Neural cell (in vitro differentiated cells): ENCODE results near the gene TXNL4B. TPM values are rescaled to one million over a fixed set of nuclear protein-coding genes. Genes with fewer than 3 reads are reported as not detected.

ENCODE experiments used
- H2AFZ ChIP-seq: fragments of 200-600, 300-800 bp; sonication (generic), shearing (Covaris generic); 2 replicates; pipeline ENCODE4 v1.6.0; 2014; ENCODE audit warnings: low read depth, mild to moderate bottlenecking, antibody characterized with exemption, low read length, moderate library complexity
- H3F3A ChIP-seq: fragments of 200-600 bp; shearing (Covaris generic); 2 replicates; pipeline ENCODE4 v1.6.1; 2016; ENCODE audit warnings: mild to moderate bottlenecking, moderate library complexity, mixed read lengths, antibody characterized with exemption, low read length; ENCODE audit not compliant: insufficient read depth, poor library complexity, severe bottlenecking
- H3K27ac ChIP-seq: fragments of 200-600, 300-800 bp; sonication (generic), shearing (Covaris generic); 2 replicates; pipeline ENCODE4 v1.5.1; 2014; ENCODE audit warnings: mild to moderate bottlenecking, low read length, moderate library complexity
- H3K27me3 ChIP-seq: fragments of 300-800, 200-600 bp; sonication (generic), shearing (Covaris generic); 2 replicates; pipeline ENCODE4 v1.6.0; 2014; ENCODE audit warnings: mild to moderate bottlenecking, low read depth, low read length, moderate library complexity; ENCODE audit not compliant: insufficient read depth
- H3K36me3 ChIP-seq: fragments of 300-800, 200-600 bp; sonication (generic), shearing (Covaris generic); 2 replicates; pipeline ENCODE4 v1.5.1; 2014; ENCODE audit warnings: mild to moderate bottlenecking, antibody characterized with exemption, low read length, moderate library complexity; ENCODE audit not compliant: insufficient read depth
- H3K4me2 ChIP-seq: fragments of 300-800, 200-600 bp; sonication (generic), shearing (Covaris generic); 2 replicates; pipeline ENCODE4 v1.6.0; 2014; ENCODE audit warnings: mild to moderate bottlenecking, low read length
- H3K4me3 ChIP-seq: fragments of 300-800, 200-600 bp; sonication (generic), shearing (Covaris generic); 2 replicates; pipeline ENCODE4 v1.5.1; 2014; ENCODE audit warnings: mild to moderate bottlenecking, low read length, moderate library complexity
- H3K79me2 ChIP-seq: fragments of 200-600 bp; shearing (Covaris generic); replicated peaks from 2 replicates; pipeline ENCODE4 v1.6.0; 2014; ENCODE audit warnings: mild to moderate bottlenecking, low read length, moderate library complexity; ENCODE audit not compliant: insufficient read depth
- H3K9ac ChIP-seq: fragments of 300-800, 200-600 bp; sonication (generic), shearing (Covaris generic); 2 replicates; pipeline ENCODE4 v1.6.1; 2016; ENCODE audit warnings: mild to moderate bottlenecking, low read length, mixed read lengths
- H3K9me2 ChIP-seq: fragments of 200-600 bp; shearing (Covaris generic); 2 replicates; pipeline ENCODE4 v1.6.1; 2016; ENCODE audit warnings: mild to moderate bottlenecking, low read length, mixed read lengths; ENCODE audit not compliant: insufficient read depth
- H3K9me3 ChIP-seq: fragments of 200-600, 300-800 bp; sonication (generic), shearing (Covaris generic); 2 replicates; pipeline ENCODE4 v1.6.1; 2016; ENCODE audit warnings: mild to moderate bottlenecking, mixed run types, low read length, moderate library complexity, mixed read lengths
- H4K20me1 ChIP-seq: fragments of 200-600 bp; shearing (Covaris generic); 2 replicates; pipeline ENCODE4 v1.6.1; 2016; ENCODE audit warnings: mild to moderate bottlenecking, mixed run types; ENCODE audit not compliant: insufficient read depth
- EP300 ChIP-seq: fragments of 450-650 bp; conservative IDR thresholded peaks from 2 replicates; pipeline ENCODE4 v1.6.1; 2014; ENCODE audit warnings: antibody characterized with exemption, mild to moderate bottlenecking, moderate library complexity; ENCODE audit not compliant: poor library complexity, severe bottlenecking
- EZH2 ChIP-seq: fragments of 200-600, 300-800 bp; shearing (Covaris generic), sonication (generic); IDR thresholded peaks from 2 replicates; pipeline ENCODE4 v1.6.1; 2014; ENCODE audit warnings: antibody characterized with exemption, low read length, borderline replicate concordance, mild to moderate bottlenecking; ENCODE audit not compliant: insufficient read depth, poor library complexity, severe bottlenecking
- MXI1 ChIP-seq: fragments of 450-650 bp; conservative IDR thresholded peaks from 2 replicates; pipeline ENCODE4 v1.6.1; 2014; ENCODE audit warnings: antibody characterized with exemption, mild to moderate bottlenecking; ENCODE audit not compliant: poor library complexity, severe bottlenecking
- POLR2AphosphoS5 ChIP-seq: IDR thresholded peaks from 2 replicates; pipeline ENCODE4 v1.6.1; 2012
- RAD21 ChIP-seq: fragments of 450-650 bp; conservative IDR thresholded peaks from 2 replicates; pipeline ENCODE4 v1.6.1; 2014; ENCODE audit warnings: antibody characterized with exemption, mild to moderate bottlenecking, moderate library complexity
- SMC3 ChIP-seq: fragments of 450-650 bp; conservative IDR thresholded peaks from 2 replicates; pipeline ENCODE4 v1.6.1; 2014; ENCODE audit warnings: antibody characterized with exemption, mild to moderate bottlenecking, moderate library complexity; ENCODE audit not compliant: poor library complexity
- TAF1 ChIP-seq: IDR thresholded peaks from 2 replicates; pipeline ENCODE4 v1.6.1; 2012; ENCODE audit warnings: low read depth
- polyA plus RNA-seq: library from polyadenylated mRNA; depleted of rRNA; stranded (reverse); fragments of >200 nt; gene quantifications from 2 replicates; pipeline ENCODE4 v1.2.3, GENCODE V29; 2014
- TF ChIP-seq, protein P1 (sequence below): IDR thresholded peaks from 2 replicates; pipeline ENCODE4 v1.6.1; 2012; ENCODE audit warnings: borderline replicate concordance
- TF ChIP-seq, protein P2 (sequence below): fragments of 450-650 bp; IDR thresholded peaks from 2 replicates; pipeline ENCODE4 v1.5.1; 2014; ENCODE audit warnings: antibody characterized with exemption, mild to moderate bottlenecking, moderate library complexity; ENCODE audit not compliant: poor library complexity, severe bottlenecking

TXNL4B gene
- polyA plus RNA-seq, 1 donor from 2014 or later, result 26.2 TPM

DNA sequence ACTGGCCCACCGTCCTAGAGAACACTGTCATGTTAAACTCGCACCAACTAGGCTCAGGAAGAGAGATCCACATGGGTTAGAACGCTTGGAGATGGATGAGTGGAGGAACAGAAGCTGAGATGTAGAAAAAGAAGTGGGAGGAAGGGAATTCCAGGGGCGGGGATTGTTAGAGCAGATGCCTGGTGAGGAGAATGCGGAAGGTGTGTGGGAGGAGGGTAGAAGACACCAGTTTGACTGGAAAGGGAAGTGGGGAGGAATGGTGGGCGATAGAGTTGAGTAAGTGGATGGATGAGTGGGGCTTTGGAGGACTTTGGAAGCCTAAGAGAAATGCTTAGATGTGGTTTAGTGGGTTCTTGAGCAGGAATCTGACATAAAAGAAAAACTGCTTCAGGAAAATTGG, 37.6 kb upstream of the TXNL4B start:
- Histone ChIP-seq H3K4me2 (no peak overlapping the region), H3K9me2 (no peaks in the 10 kb centered on the region), H3K9ac (no peak overlapping the region), H3K27ac (no peak overlapping the region), H2AFZ (no peak overlapping the region), H3K9me3 (no peaks in the 10 kb centered on the region), H3K36me3 (no peaks in the 10 kb centered on the region), H3K4me3 (no peak overlapping the region), H3F3A (no peaks in the 10 kb centered on the region), H3K79me2 (no peaks in the 10 kb centered on the region), H4K20me1 (no peaks in the 10 kb centered on the region), H3K27me3 (no peaks in the 10 kb centered on the region)
- no peak for TF ChIP-seq POLR2AphosphoS5
- no peak for TF ChIP-seq EP300
- TF ChIP-seq, protein P1, sequence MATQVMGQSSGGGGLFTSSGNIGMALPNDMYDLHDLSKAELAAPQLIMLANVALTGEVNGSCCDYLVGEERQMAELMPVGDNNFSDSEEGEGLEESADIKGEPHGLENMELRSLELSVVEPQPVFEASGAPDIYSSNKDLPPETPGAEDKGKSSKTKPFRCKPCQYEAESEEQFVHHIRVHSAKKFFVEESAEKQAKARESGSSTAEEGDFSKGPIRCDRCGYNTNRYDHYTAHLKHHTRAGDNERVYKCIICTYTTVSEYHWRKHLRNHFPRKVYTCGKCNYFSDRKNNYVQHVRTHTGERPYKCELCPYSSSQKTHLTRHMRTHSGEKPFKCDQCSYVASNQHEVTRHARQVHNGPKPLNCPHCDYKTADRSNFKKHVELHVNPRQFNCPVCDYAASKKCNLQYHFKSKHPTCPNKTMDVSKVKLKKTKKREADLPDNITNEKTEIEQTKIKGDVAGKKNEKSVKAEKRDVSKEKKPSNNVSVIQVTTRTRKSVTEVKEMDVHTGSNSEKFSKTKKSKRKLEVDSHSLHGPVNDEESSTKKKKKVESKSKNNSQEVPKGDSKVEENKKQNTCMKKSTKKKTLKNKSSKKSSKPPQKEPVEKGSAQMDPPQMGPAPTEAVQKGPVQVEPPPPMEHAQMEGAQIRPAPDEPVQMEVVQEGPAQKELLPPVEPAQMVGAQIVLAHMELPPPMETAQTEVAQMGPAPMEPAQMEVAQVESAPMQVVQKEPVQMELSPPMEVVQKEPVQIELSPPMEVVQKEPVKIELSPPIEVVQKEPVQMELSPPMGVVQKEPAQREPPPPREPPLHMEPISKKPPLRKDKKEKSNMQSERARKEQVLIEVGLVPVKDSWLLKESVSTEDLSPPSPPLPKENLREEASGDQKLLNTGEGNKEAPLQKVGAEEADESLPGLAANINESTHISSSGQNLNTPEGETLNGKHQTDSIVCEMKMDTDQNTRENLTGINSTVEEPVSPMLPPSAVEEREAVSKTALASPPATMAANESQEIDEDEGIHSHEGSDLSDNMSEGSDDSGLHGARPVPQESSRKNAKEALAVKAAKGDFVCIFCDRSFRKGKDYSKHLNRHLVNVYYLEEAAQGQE, result no peak
- no peak for TF ChIP-seq MXI1

DNA sequence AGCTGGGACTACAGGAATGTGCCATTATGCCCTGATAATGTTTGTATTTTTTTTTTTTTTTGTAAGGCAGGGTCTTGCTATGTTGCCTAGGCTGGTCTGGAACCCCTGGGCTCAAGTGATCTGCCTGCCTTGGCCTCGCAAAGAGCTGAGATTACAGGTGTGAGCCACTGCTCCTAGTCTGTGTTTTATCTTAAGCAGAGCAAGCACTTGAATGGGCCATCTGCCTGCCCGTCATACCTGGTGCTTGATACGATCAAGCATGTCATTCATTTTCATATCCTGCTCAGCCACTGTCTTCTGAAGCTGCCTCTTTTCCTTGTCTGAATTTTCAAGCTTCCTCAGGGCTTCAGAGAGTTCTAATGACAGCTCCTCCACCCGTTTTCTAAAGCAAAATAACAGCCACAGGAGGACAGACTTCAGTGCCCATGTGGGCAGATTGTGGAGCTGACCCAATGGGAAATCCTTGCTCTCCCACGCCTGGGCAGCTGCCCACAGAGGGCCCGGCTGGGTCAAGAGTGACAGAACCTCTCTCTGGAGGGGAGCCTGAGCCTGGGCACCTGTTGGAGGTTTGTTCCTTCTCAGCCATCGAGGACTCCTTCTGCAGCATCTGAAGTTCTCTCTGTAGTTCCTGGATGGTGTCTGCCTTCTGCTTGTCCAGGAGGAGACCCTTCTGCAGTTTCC, 36.7 kb upstream of the TXNL4B start:
- Histone ChIP-seq H3K27ac (peak overlapping the region; percentile 37), H3K4me3 (no peak overlapping the region), H3K9ac (no peak overlapping the region), H3F3A (no peaks in the 10 kb centered on the region), H4K20me1 (no peaks in the 10 kb centered on the region), H3K4me2 (no peak overlapping the region), H2AFZ (no peak overlapping the region), H3K36me3 (no peaks in the 10 kb centered on the region), H3K79me2 (no peaks in the 10 kb centered on the region), H3K9me2 (no peaks in the 10 kb centered on the region), H3K9me3 (no peaks in the 10 kb centered on the region), H3K27me3 (no peaks in the 10 kb centered on the region)
- TF ChIP-seq EP300 (peak; percentile 24), TAF1 (no peak)
- TF ChIP-seq, protein P2, sequence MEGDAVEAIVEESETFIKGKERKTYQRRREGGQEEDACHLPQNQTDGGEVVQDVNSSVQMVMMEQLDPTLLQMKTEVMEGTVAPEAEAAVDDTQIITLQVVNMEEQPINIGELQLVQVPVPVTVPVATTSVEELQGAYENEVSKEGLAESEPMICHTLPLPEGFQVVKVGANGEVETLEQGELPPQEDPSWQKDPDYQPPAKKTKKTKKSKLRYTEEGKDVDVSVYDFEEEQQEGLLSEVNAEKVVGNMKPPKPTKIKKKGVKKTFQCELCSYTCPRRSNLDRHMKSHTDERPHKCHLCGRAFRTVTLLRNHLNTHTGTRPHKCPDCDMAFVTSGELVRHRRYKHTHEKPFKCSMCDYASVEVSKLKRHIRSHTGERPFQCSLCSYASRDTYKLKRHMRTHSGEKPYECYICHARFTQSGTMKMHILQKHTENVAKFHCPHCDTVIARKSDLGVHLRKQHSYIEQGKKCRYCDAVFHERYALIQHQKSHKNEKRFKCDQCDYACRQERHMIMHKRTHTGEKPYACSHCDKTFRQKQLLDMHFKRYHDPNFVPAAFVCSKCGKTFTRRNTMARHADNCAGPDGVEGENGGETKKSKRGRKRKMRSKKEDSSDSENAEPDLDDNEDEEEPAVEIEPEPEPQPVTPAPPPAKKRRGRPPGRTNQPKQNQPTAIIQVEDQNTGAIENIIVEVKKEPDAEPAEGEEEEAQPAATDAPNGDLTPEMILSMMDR, result no peak

DNA sequence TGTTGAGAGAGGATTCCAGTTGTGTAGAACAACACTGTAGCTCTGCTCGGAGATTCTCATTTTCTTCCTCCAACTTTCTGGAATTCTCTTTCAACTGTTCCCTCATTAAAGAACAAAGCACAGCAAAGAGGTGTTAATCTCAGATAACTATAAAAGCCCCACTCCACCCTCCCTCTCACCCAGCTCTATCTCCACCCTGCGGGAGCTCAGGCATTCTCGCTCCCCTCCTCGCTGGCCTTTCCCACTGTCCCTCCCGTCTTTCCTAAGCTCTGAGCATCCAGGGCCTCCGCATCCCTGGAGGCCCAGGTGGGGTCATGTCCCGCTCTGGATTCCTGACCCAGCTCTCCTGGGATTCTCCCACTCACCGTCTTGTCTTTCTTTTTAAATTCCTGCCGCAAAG, 35.3 kb upstream of the TXNL4B start:
- H3K27me3 ChIP-seq, result no peaks in the 10 kb centered on the region
- H4K20me1 ChIP-seq, result no peaks in the 10 kb centered on the region
- no peaks in the 10 kb centered on the region for H3K36me3 ChIP-seq
- H3K9me2 ChIP-seq, result no peaks in the 10 kb centered on the region
- no peak overlapping the region for H3K4me2 ChIP-seq
- no peak overlapping the region for H3K9ac ChIP-seq
- no peak overlapping the region for H3K27ac ChIP-seq
- TF ChIP-seq TAF1, result no peak
- TF ChIP-seq EZH2, result no peak
- TF ChIP-seq MXI1, result no peak
- TF ChIP-seq, protein P1, result no peak
- TF ChIP-seq, protein P2, result no peak
- TF ChIP-seq EP300, result no peak
- no peak for TF ChIP-seq RAD21
- TF ChIP-seq POLR2AphosphoS5, result no peak
- TF ChIP-seq SMC3, result no peak
- no peaks in the 10 kb centered on the region for H3K9me3 ChIP-seq
- no peak overlapping the region for H3K4me3 ChIP-seq
- H3K79me2 ChIP-seq, result no peaks in the 10 kb centered on the region
- H3F3A ChIP-seq, result no peaks in the 10 kb centered on the region
- H2AFZ ChIP-seq, result no peak overlapping the region
